ENCODE measurements around the gene SURF4. TPM values are rescaled to one million over a fixed set of nuclear protein-coding genes. Genes with fewer than 3 reads are reported as not detected.
A peak's percentile ranks its signal among the peaks of the same experiment; 100 is the strongest.

SURF4 gene
- total and polyA plus RNA-seq, 2 donors (not counting 3 experiments of a cell fraction or from before 2014, with no cell fraction given): 216 to 358 TPM

GRCh38 chr9:133406480-133407307, 30.8 kb upstream of the SURF4 start:
- H3K79me2 ChIP-seq (ENCODE audit: control insufficient read depth, insufficient read depth, low read length): no peaks in the 10 kb centered on the region
- TF ChIP-seq MYC (IDR thresholded peaks at IDR 0.05; ENCODE audit: low read depth, low read length) (peak; percentile 25), POLR2AphosphoS5 (IDR thresholded peaks at IDR 0.05; ENCODE audit: insufficient read depth, low read depth, low read length) (no peak)
- TF ChIP-seq, protein P1, sequence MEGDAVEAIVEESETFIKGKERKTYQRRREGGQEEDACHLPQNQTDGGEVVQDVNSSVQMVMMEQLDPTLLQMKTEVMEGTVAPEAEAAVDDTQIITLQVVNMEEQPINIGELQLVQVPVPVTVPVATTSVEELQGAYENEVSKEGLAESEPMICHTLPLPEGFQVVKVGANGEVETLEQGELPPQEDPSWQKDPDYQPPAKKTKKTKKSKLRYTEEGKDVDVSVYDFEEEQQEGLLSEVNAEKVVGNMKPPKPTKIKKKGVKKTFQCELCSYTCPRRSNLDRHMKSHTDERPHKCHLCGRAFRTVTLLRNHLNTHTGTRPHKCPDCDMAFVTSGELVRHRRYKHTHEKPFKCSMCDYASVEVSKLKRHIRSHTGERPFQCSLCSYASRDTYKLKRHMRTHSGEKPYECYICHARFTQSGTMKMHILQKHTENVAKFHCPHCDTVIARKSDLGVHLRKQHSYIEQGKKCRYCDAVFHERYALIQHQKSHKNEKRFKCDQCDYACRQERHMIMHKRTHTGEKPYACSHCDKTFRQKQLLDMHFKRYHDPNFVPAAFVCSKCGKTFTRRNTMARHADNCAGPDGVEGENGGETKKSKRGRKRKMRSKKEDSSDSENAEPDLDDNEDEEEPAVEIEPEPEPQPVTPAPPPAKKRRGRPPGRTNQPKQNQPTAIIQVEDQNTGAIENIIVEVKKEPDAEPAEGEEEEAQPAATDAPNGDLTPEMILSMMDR (IDR thresholded peaks at IDR 0.05; ENCODE audit: extremely low read depth in 1 of 2, insufficient read depth in 1 of 2, low read depth in 1 of 2, low read length in 2 of 2): peak; percentile 97 to 98
- peak; percentile 67 for FAIRE-seq

More at GRCh38 chr9:133406480-133407307, 30.8 kb upstream of the SURF4 start:
- peak; percentile 66 for DNase-seq (ENCODE audit: low read depth, low spot score)
- Histone ChIP-seq H3K27me3 (ENCODE audit: control insufficient read depth in 2 of 2, insufficient read depth in 2 of 2, low read length in 2 of 2) (no peaks in the 10 kb centered on the region), H3K36me3 (ENCODE audit: control insufficient read depth in 2 of 2, extremely low read depth in 1 of 2, insufficient read depth in 2 of 2, low read length in 2 of 2) (peaks cover 2 to 42% of the 10 kb centered on the region in 2 experiments), H4K20me1 (replicated peaks; ENCODE audit: control insufficient read depth, extremely low read depth, insufficient read depth, low read length) (no peaks in the 10 kb centered on the region), H3K9ac (replicated peaks; ENCODE audit: extremely low read depth, insufficient read depth, low read length) (no peak overlapping the region), H3K9me3 (replicated peaks; ENCODE audit: control insufficient read depth, insufficient read depth, low read length) (no peaks in the 10 kb centered on the region), H3K4me1 (ENCODE audit: control insufficient read depth, extremely low read depth, insufficient read depth, low read length) (peaks cover 6% of the 10 kb centered on the region), H3K4me2 (ENCODE audit: insufficient read depth, low read length) (no peak overlapping the region), H3K9me1 (replicated peaks; ENCODE audit: control insufficient read depth, extremely low read depth, insufficient read depth, low read length) (no peaks in the 10 kb centered on the region), H3K27ac (ENCODE audit: insufficient read depth, low read depth, low read length) (no peak overlapping the region), H2AFZ (ENCODE audit: low read depth, low read length) (no peak overlapping the region), H3K4me3 (replicated peaks in 1 of 3; ENCODE audit: insufficient read depth in 1 of 3, low read depth in 1 of 3, low read length in 3 of 3) (no peak overlapping the region)
- dilution Hi-C loops (cut with MboI; ENCODE audit: extremely low pct_ligation_motif_present, low sequenced_read_pairs): no loop called here
- BruUV-seq (replicated peaks): no TSS peak
- POLR2A ChIA-PET: no interaction called here
- CTCF ChIA-PET: no interaction called here
- intact Hi-C loops (cut with micrococcal nuclease): loop anchor here (1.0 to 2.0 kb wide), 4 partner anchors 53 to 80 kb away; partner anchors contain the start of genes CACFD1 and SLC2A6

Data from endothelial cell of umbilical vein (primary cell).